Measurements from ENCODE around the gene LRRC58.

DNA sequence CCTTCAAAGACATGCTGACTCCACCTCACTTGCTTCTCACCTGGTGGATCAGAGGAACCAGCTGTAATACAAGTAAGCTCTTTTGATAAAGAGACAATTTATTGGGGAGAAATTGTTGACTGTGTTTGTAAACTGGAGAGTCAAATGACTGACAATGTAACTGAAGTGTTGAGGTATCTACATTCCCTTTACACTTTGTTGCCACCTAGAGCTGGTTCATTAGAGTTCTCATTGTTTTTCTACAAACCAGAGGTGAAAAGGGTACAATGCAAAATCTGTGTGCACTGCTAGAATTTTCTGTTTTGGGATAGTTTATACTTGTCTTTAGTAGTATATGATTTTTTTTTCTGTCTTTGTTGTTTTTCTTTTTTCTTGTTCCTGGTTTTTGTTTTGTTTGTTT lies 8.7 kb upstream of the LRRC58 start:
- TF ChIP-seq, protein P1, sequence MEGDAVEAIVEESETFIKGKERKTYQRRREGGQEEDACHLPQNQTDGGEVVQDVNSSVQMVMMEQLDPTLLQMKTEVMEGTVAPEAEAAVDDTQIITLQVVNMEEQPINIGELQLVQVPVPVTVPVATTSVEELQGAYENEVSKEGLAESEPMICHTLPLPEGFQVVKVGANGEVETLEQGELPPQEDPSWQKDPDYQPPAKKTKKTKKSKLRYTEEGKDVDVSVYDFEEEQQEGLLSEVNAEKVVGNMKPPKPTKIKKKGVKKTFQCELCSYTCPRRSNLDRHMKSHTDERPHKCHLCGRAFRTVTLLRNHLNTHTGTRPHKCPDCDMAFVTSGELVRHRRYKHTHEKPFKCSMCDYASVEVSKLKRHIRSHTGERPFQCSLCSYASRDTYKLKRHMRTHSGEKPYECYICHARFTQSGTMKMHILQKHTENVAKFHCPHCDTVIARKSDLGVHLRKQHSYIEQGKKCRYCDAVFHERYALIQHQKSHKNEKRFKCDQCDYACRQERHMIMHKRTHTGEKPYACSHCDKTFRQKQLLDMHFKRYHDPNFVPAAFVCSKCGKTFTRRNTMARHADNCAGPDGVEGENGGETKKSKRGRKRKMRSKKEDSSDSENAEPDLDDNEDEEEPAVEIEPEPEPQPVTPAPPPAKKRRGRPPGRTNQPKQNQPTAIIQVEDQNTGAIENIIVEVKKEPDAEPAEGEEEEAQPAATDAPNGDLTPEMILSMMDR (IDR thresholded peaks at IDR 0.05; ENCODE audit: low read depth, low read length): peak; percentile 17; the same call in 1 of the 2 replicates
- no peak for TF ChIP-seq EZH2phosphoT487 (IDR thresholded peaks at IDR 0.05; ENCODE audit: low read depth)

Measured in OCI-LY3 (cell line).